DMS153 treated with DMSO at 0.1 percent for 48 hours (cell line): ENCODE measurements around the gene SLC24A5.

ENCODE experiments used
- DNase-seq: peaks from one replicate; lab custom pipeline; 2025; ENCODE audit not compliant: unreplicated experiment; lab: John Stamatoyannopoulos, UW

SLC24A5 gene

DNA sequence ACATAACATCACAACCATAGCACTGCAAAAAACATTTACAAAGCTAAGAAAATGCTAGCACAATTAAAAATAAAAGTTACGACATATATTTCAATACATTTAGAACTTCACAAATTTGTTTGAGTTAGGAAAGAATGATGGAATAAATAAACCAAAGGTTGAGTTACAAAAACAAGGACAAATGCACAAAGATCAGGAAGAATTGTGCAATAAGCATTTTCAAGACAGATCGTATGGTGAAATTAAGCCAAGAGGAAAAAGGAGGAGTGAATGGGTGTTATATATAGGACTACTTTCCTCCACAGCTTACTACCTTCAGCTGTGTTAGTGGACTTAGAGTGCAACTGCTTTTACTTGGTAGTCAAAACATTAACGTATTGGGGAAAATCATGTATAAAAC is 64.7 kb downstream of the SLC24A5 start:
- DNase-seq: no peak

DNA sequence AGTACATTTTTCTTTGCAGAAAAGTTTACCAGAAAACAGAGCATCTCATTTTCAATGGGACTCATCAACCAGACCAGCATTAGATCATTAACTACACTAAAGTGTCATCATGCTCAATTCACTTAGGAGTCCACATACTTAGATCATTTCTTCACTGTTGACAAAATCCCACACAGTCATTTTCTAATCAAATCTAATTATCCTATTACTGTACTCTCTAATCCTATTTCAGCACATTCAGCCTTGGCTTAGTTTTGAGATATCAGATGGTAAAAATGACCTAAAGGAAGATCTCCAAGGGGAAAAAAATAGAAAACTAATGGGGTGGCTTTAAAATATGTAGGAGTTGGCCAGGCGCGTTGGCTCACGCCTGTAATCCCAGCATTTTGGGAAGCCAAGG is 65.5 kb downstream of the SLC24A5 start:
- DNase-seq: no peak

DNA sequence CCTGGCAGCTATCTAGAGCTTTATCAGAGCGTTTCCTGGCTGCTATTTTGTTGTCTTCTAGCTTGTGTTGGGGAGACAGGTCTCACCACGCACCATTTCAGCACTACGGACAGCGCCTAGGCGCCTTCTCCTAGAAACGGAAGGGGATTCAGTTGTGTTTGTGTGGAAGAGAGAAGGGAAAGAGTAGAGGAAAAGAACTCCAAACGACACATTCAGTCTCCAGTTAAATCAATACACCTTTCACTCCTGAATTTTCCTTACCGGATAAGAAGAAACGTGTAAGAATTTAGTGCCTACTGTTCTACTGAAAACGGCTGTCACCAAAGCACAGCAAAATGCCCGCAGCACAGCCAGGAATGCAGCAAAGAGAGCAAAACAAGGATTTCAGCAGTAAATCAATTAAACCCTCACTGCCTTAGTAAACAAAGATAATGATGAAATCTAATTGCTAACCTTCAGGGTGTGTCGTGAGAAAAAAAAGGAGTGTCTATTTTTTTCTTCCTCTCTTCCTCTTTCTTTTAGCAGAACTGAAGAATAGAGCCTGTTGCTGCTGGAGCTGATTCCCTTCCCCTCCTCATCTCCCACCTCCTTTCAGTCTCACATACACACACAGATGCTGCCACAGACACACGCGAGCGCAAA is 70.3 kb downstream of the SLC24A5 start:
- no peak for DNase-seq

GRCh38 chr15:48191574-48192225 is 70.9 kb downstream of the SLC24A5 start, which contains the start of gene CTXN2:
Gene CTXN2 (plus strand): TSS chr15:48191665. CDS start chr15:48201301, 9,636 bp downstream.
- no peak for DNase-seq
